B cell (primary cell): ENCODE measurements around the gene LTA4H.

Source experiments
- CTCF ChIP-seq: fragments of 200-600 bp; IDR thresholded peaks from one replicate; pipeline ENCODE4 v1.8.0; 2022; ENCODE audit warnings: antibody characterized with exemption, mild to moderate bottlenecking
- EZH2 ChIP-seq: IDR thresholded peaks from 2 replicates; pipeline ENCODE4 v1.6.1; 2012; ENCODE audit warnings: borderline replicate concordance, low read depth, mild to moderate bottlenecking, moderate library complexity, low read length; ENCODE audit not compliant: insufficient read depth, poor library complexity, severe bottlenecking

DNA sequence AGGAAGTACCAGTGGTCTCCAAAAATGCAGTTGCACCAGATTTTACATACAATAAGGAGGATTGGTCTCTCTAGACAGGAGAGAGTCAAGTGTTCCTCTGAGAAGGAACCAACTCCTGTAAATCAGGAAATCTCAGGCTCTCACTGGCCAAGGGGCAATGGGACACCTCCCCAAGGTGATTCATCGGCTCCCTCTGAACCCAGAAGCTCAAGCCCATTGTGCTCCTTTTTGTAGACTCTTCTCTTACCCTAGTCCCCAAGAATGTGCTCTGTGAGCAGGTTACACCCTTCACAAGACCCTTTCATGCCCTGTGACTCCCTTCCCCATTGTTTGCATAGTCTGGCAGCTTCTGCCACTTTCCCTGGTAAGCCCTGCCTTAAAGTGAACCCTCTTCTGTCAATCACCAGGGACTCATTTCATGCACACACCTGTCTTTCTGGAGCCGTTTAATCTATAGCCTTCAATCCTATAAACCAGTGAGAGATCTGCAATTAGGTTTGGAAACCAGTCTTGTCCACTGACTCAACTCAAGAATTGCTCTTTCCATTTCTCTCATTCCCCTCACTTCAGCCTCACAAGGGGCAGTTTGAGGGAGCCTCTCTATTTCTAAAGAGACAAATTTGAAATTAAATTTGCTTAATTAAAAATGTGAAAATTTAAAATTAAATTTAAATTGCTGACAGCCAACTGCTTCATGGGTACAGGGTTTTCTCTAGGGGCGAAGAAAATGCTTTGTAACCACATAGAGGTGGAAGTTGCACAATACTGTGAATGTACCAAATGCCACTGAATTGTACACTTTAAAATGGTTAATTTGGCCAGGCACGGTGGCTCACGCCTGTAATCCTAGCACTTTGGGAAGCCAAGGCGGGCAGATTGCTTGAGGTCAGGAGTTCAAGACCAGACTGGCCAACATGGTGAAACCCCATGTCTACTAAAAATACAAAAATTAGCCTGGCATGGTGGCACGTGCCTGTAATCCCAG, 38.3 kb upstream of the LTA4H start:
- no peak for TF ChIP-seq CTCF
- no peak for TF ChIP-seq EZH2
